Measurements from ENCODE around the gene PMEPA1.

- no peak for TF ChIP-seq SP1 (IDR thresholded peaks at IDR 0.05)
- TF ChIP-seq CTBP1 (IDR thresholded peaks at IDR 0.05; ENCODE audit: borderline replicate concordance) = no peak
- TF ChIP-seq NFRKB (IDR thresholded peaks at IDR 0.05) = no peak
- TF ChIP-seq FOXK2 (IDR thresholded peaks at IDR 0.05) = no peak
- no peak for TF ChIP-seq LEF1 (IDR thresholded peaks at IDR 0.05; ENCODE audit: borderline replicate concordance)
- no peak for TF ChIP-seq ZNF384 (IDR thresholded peaks at IDR 0.05)
- TF ChIP-seq BHLHE40 (IDR thresholded peaks at IDR 0.05; ENCODE audit: borderline replicate concordance) = no peak
- no peak for TF ChIP-seq FOXA1 (IDR thresholded peaks at IDR 0.05)
- TF ChIP-seq FOXM1 (IDR thresholded peaks at IDR 0.05; ENCODE audit: borderline replicate concordance) = no peak
- TF ChIP-seq ELF4 (IDR thresholded peaks at IDR 0.05) = no peak
- TF ChIP-seq ARNT (IDR thresholded peaks at IDR 0.05) = no peak
- TF ChIP-seq L3MBTL2 (conservative IDR thresholded peaks at IDR 0.05) = no peak
- TF ChIP-seq SUZ12 (IDR thresholded peaks at IDR 0.05) = no peak
- no peak for TF ChIP-seq HDGF (IDR thresholded peaks at IDR 0.05; ENCODE audit: borderline replicate concordance)
Measured at GRCh38 chr20:57625181-57625958, 84.4 kb downstream of the PMEPA1 start.

All from HEK293T (cell line).